C4-2B (cell line): ENCODE data around the gene LRRC36.

Experiments
- H3K27ac ChIP-seq: fragments of 450-650 bp; 2 replicates; pipeline ENCODE4 v1.5.1; 2017
- ZFX ChIP-seq: fragments of 450-650 bp; IDR thresholded peaks from 2 replicates; pipeline ENCODE4 v1.6.1; 2017
- TF ChIP-seq, protein P1 (sequence below): fragments of 450-650 bp; conservative IDR thresholded peaks from 2 replicates; pipeline ENCODE4 v1.5.1; 2017; ENCODE audit warnings: mild to moderate bottlenecking

Gene LRRC36

DNA sequence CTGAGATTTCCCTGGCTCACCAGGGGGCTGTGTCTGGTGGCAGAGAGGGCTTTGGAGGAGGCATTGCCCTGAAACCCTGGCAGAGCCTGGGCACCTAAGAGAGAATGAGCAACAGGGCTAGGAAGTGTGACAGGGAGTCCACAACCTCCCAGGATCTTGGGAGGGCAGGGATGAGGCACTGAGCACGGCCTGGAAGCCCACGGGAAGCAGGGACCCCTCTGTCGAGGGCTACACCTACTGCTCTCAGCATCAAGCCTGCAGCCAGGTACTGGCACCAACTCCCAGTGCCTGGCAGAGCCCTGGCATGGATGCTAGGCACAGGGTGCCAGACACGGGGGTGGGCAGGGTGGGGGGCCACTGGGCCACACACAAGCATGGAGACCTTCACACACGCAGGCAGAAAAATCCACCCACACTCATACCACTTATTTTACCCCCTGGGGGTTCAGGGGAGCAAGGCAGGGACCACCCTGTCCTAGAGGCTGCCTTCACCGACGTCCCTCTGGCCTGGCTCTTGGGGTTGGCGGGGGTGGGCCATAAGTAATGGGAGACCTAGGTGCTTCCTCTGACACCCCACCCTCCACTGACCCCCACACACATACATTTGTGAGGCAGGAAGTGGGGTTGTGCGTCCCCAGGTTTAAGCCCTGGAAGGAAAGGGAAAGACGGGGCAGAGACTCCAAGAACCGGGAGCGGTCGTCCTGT is 103.3 kb downstream of the LRRC36 start:
- TF ChIP-seq, protein P1, sequence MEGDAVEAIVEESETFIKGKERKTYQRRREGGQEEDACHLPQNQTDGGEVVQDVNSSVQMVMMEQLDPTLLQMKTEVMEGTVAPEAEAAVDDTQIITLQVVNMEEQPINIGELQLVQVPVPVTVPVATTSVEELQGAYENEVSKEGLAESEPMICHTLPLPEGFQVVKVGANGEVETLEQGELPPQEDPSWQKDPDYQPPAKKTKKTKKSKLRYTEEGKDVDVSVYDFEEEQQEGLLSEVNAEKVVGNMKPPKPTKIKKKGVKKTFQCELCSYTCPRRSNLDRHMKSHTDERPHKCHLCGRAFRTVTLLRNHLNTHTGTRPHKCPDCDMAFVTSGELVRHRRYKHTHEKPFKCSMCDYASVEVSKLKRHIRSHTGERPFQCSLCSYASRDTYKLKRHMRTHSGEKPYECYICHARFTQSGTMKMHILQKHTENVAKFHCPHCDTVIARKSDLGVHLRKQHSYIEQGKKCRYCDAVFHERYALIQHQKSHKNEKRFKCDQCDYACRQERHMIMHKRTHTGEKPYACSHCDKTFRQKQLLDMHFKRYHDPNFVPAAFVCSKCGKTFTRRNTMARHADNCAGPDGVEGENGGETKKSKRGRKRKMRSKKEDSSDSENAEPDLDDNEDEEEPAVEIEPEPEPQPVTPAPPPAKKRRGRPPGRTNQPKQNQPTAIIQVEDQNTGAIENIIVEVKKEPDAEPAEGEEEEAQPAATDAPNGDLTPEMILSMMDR: no peak
- no peak for TF ChIP-seq ZFX
- H3K27ac ChIP-seq: peak overlapping the region; percentile 94

DNA sequence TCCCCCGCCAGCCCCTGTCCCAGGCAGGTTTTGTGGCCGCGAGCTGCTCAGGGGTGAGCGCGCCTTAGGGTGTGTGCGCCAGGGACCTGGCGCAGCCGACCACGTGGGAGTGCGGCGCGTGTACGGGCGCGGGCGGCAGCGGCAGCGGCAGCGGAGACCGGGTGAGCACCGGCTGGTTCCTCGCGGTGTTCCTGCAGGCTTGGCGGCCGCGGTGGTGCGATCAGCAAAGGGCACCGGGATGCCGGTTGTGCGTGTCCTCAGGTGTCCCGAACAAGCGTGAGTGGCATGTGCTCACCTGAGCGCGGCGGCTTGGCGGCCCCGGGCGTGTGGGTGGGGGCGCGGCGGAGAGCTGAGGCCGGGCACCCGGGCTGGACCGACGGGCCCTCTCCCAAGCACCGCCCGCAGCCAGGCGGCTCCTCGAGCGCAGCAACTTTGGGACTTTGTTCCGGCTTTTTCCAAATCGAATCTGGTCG is 103.9 kb downstream of the LRRC36 start:
- peak overlapping the region; percentile 94 for H3K27ac ChIP-seq
- TF ChIP-seq, protein P1: no peak
- TF ChIP-seq ZFX: no peak

DNA sequence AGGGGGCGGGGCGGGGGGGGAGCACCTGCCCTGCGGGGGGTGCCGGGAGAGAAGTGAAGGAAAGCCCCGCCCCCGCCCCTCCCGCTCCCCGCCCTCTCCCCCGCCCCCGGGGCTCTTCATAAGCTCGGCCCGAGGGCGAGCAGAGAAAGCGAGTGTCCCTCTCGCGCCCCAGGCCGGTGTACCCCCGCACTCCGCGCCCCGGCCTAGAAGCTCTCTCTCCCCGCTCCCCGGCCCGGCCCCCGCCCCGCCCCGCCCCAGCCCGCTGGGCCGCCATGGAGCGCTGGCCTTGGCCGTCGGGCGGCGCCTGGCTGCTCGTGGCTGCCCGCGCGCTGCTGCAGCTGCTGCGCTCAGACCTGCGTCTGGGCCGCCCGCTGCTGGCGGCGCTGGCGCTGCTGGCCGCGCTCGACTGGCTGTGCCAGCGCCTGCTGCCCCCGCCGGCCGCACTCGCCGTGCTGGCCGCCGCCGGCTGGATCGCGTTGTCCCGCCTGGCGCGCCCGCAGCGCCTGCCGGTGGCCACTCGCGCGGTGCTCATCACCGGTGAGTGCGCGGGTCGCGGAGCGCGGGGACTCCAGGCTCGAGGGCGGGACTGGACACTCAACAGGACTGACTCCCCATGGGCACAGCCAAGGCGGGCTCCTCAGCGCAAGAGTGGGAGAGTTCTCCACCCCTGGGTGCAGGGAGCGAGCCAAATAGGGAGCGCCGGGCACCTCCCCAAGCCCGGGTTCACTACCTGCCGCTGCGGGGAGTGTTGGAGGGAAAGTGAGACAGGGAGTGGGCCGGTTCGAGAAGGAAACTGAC is 104.6 kb downstream of the LRRC36 start, which contains the start of gene HSD11B2:
TSS of gene HSD11B2 (plus strand) at position 145 of the 798 bp plus-strand sequence. CDS start at position 273, 128 bp downstream.
- H3K27ac ChIP-seq: peak within 1 kb of the TSS; percentile 94
- TF ChIP-seq ZFX: no peak
- TF ChIP-seq, protein P1: no peak; the same call in 1 of the 2 replicates

DNA sequence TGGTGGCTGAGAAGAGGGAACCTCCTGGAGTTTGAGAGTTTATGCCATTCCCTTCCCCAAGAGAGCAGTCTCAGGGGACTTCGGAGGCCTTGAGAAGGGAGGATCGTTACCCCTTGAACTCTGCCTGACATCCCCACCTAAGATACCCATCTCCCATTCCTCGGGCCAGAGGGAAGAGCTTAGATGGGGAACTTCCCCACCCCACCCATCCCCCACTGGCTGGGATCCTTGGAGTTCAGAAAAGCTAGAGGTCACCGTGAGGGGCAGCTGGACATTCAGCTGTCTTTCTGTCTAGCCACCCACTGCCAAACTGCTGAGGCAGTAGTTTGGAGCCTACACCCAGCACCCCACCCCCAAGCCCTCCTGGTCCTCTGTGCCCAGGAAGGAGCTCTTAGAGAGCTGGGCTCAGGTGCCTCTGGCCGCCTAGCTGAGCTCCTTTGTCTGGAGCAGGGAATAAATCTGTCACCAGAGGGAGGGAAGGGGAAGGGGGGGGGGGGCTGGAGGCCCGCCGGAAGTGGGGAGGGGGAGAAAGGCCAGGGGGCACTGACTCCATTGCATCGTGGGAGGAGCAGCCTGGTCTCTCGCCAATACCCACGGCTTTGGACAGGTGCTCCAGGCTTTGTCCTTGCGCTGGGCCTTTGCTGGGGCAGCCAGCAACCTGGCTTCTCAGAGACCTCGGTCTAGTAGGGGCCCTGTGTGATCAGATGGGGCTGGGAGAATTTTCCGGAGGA is 105.3 kb downstream of the LRRC36 start:
- TF ChIP-seq, protein P1: no peak
- TF ChIP-seq ZFX: no peak
- H3K27ac ChIP-seq: peak overlapping the region; percentile 94

DNA sequence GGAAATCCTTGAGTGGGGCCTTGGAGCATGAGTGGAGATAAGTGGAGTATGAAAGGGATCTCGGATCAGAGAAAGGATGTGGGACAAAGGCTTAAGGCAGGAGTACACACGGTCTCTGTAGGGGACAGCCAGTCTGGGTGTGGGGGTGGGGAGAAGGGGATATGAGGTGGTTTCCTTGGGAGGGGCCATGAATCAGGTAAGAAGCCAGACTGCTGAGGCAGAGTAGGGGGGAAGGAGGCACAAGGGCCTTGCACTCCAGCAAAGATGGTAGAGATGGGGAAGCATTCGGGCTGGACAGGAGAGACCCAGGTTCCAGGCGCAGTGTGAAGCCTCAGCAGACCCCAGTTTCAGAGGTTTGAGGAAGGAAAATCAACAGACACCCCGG is 105.9 kb downstream of the LRRC36 start:
- no peak for TF ChIP-seq ZFX
- TF ChIP-seq, protein P1: no peak
- H3K27ac ChIP-seq: peak overlapping the region; percentile 94

DNA sequence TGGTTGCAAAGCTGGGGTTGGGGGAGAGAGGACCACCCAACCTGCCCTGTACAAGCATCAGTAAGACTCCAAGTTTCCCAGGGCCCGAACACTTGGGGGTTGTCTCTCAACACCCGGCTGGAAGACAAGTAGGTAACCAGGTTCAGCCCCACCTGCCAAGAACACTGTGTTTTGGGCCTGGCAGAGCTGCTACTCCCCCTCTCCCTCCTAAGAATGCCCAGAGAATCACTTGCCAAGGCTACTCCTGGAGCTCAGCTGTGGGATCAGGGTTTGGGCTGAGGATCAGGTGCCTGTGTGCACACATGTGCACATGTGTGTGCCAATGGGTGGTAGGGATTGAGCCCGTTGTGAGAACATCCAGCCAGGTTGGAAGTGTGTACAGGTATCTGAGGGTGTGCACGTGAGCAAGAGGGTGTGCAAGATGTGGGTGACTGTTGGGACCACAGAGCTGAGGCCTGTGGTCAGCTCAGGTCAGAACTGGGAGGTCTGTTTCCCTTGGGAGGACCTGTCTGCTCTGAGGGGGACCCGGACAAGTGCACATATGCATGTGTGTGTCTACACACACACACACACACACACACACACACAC is 106.6 kb downstream of the LRRC36 start:
- peak overlapping the region; percentile 94; the same call in 1 of the 2 replicates for H3K27ac ChIP-seq

More for the DNA sequence above, 106.6 kb downstream of the LRRC36 start:
- TF ChIP-seq ZFX: no peak
- TF ChIP-seq, protein P1: no peak
